Tibial nerve (tissue), 4 donors: Measurements from ENCODE around the gene COL2A1.

Experiments used
- CTCF ChIP-seq, 5 experiments: fragments of 200-600 bp in 3 of 5; fragments of 450-650 bp in 2 of 5; sonication (generic) in 3 of 5; IDR thresholded peaks; one replicate each; pipeline ENCODE4 v1.5.1; 2016 to 2019; ENCODE audit warnings: antibody characterized with exemption in 5 of 5, mild to moderate bottlenecking in 3 of 5, moderate library complexity in 2 of 5
- EP300 ChIP-seq, 2 donors: sonication (generic); formaldehyde crosslinking; IDR thresholded peaks; one replicate each; pipeline ENCODE4 v1.6.1; 2017; ENCODE audit warnings: antibody characterized with exemption in 2 of 2, mild to moderate bottlenecking in 1 of 2
- POLR2A ChIP-seq, 2 donors: fragments of 450-650 bp; IDR thresholded peaks; one replicate each; pipeline ENCODE4 v1.6.1; 2017; ENCODE audit warnings: antibody characterized with exemption in 2 of 2, mild to moderate bottlenecking in 2 of 2, moderate library complexity in 2 of 2

- TF ChIP-seq CTCF (IDR thresholded peaks at IDR 0.05) (no peak), POLR2A (IDR thresholded peaks at IDR 0.05) (no peak), EP300 (IDR thresholded peaks at IDR 0.05) (no peak)
Observed at GRCh38 chr12:48017921-48018617, 13.8 kb upstream of the COL2A1 start.
